Omental fat pad (tissue), 4 donors: ENCODE results near the gene SDK1. TPM values are rescaled to one million over a fixed set of nuclear protein-coding genes. Genes with fewer than 3 reads are reported as not detected.
"Not testable (repeated sequence)": the region's sequence is repeated elsewhere in the genome, so short reads cannot be mapped to it uniquely, and the experiment has no call there.

Experiments
- ATAC-seq: fragments of 150-250 bp; one replicate; pipeline ENCODE4 v1.9.1; 2016; ENCODE audit warnings: mild to moderate bottlenecking, moderate library complexity; ENCODE audit not compliant: low FRiP score
- DNase-seq: peaks from one replicate; pipeline ENCODE4 v3.0.0-alpha.2; 2019; ENCODE audit warnings: low spot score
- total RNA-seq, 4 donors: library from RNA; depleted of rRNA; stranded (reverse); fragments of >200 nt; gene quantifications; one replicate each; pipeline ENCODE4 v1.1.0, GENCODE V29; 2016
- TF ChIP-seq, protein P1 (sequence below), 3 donors: fragments of 450-650 bp; IDR thresholded peaks; one replicate each; pipeline ENCODE4 v1.5.1; 2016 to 2017; ENCODE audit warnings: antibody characterized with exemption in 3 of 3, mild to moderate bottlenecking in 3 of 3, moderate library complexity in 2 of 3

SDK1 gene
- total RNA-seq, 4 donors from 2014 or later = 2.5 to 14.7 (median 5.4) TPM

DNA sequence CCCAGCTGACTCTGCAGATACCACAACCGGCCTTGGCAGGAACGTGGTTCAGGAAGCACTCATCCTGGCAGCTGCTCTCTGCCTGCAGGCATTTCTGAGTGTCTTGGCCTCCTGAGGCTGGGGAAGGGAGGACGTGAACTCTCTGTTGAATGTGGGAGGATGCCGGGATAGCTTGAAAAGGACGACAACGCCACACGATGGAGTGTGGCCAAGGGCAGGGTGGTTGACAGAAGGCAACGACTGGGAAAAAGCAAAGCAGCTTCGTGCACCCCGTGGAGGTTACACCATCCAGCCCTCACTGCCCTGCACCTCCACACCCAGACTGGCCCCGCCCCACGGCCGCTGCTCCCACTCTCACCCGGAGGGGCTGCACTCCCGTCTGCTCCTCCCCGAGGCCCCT lies 915.0 kb downstream of the SDK1 start:
- peak; percentile 15 for ATAC-seq
- TF ChIP-seq, protein P1, sequence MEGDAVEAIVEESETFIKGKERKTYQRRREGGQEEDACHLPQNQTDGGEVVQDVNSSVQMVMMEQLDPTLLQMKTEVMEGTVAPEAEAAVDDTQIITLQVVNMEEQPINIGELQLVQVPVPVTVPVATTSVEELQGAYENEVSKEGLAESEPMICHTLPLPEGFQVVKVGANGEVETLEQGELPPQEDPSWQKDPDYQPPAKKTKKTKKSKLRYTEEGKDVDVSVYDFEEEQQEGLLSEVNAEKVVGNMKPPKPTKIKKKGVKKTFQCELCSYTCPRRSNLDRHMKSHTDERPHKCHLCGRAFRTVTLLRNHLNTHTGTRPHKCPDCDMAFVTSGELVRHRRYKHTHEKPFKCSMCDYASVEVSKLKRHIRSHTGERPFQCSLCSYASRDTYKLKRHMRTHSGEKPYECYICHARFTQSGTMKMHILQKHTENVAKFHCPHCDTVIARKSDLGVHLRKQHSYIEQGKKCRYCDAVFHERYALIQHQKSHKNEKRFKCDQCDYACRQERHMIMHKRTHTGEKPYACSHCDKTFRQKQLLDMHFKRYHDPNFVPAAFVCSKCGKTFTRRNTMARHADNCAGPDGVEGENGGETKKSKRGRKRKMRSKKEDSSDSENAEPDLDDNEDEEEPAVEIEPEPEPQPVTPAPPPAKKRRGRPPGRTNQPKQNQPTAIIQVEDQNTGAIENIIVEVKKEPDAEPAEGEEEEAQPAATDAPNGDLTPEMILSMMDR (IDR thresholded peaks at IDR 0.05) = no peak
- DNase-seq = no peak

DNA sequence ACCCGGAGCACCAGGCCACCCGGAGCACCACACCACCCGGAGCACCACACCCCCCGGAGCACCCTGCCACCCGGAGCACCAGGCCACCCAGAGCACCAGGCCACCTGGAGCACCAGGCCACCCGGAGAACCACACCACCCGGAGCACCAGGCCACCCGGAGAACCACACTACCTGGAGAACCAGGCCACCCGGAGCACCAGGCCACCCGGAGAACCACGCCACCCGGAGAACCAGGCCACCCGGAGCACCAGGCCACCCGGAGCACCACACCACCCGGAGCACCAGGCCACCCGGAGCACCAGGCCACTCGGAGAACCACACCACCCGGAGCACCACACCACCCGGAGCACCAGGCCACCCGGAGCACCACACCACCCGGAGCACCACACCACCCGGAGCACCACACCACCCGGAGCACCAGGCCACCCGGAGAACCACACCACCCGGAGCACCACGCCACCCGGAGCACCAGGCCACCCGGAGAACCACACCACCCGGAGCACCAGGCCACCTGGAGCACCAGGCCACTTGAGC lies 916.1 kb downstream of the SDK1 start:
- ATAC-seq, DNase-seq: not testable (repeated sequence)

DNA sequence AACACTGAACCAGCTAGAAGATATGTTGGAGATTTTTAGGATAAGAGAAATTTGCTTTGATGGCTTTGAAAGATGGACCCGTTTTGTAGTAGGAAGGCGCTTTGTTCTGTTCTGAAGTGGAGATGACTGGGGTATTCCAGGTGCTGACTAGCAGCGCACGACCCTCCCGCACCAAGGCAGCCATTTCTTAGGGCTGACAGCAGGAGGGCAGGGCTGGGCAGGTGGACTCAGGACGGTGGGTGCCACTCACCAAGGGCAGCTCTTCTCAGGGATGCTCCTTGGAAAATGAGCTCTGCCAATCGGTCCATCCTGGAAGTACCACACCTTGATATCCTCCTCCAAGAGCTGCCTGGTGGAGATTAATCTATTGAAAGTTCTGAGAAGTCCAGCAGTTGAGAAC lies 917.4 kb downstream of the SDK1 start:
- DNase-seq (no peak), ATAC-seq (no peak)
- TF ChIP-seq, protein P1 (IDR thresholded peaks at IDR 0.05) = no peak

DNA sequence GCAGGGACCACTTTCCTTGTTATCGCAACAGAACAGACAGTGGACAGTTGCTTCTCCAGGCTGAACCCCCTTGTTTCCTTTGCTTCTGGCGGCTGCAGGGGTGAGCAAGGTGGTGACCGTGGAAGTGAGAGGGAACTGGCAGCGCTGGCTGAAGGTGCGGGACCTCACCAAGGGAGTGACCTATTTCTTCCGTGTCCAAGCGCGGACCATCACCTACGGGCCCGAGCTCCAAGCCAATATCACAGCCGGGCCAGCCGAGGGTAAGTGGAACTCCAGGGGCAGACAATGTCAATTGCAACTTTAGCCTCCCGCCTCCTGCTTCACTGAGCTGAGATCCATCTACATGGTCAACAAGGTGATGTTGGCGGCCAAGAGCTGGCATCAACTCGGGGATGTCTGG lies 919.0 kb downstream of the SDK1 start:
- TF ChIP-seq, protein P1 (IDR thresholded peaks at IDR 0.05) = no peak
- ATAC-seq = no peak
- no peak for DNase-seq

DNA sequence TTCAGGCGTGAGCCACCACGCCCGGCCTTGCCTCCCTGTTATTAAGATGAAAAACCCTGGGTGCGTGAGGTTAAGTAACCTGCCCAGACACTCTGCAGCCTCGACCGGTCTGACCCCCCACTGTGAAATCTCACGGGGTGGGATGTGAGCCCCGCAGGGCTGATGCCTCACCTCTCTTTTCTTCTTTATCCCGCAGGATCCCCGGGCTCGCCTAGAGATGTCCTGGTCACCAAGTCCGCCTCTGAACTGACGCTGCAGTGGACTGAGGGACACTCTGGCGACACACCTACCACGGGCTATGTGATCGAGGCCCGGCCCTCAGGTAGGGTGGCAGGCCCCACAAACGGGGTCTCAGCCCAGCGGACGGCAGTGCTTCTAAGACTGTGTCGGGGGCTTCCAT lies 920.0 kb downstream of the SDK1 start:
- ATAC-seq (no peak), DNase-seq (no peak)
- TF ChIP-seq, protein P1 (IDR thresholded peaks at IDR 0.05) = no peak

DNA sequence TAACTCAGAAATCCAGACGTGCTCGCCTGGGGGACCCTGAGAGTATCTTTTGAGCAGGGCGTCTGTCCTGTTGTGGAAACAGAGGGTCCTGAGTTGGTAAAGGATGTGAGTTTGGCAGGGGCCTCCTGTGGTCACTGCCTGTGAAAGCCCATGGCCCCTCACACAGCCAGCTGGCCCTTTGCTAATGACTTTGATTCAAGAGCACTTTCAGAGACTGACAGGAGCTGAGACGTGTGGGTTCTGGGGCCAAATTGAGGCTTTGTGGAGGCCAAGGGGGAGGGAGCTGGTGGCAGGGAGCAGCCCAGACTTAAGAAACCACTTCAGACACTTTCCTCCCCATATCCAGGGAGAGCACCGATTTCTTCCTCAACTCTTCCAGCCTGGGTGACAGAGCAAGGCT lies 921.6 kb downstream of the SDK1 start:
- ATAC-seq (no peak), DNase-seq (no peak)
- TF ChIP-seq, protein P1 (IDR thresholded peaks at IDR 0.05) = no peak

DNA sequence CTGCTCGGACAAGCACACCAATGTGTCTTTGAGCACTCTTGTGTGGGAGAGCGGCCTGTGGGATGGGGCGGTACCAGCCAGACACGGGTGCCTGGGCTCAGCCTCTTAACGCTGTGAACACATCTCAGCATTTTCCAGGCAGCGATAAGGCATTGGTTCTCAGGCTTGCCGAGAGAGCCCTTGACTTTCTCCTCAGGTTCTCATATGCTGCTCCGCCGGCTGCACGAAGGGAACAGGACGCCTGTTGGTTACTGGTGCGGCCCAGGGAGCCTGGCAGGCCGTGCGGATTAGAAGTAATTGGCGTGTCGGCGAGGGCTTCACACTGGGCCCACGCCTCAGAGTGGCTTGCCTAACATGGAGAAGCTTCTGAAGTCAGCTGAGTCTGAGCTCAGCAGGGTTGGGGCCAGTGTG lies 924.3 kb downstream of the SDK1 start:
- no peak for ATAC-seq
- TF ChIP-seq, protein P1 (IDR thresholded peaks at IDR 0.05) = no peak
- no peak for DNase-seq
